ENCODE measurements around the gene SHC2. TPM values are rescaled to one million over a fixed set of nuclear protein-coding genes. Genes with fewer than 3 reads are reported as not detected.

SHC2 gene
- total and polyA plus RNA-seq, 2 experiments from 2014 or later, result 50.8 to 111 TPM

DNA sequence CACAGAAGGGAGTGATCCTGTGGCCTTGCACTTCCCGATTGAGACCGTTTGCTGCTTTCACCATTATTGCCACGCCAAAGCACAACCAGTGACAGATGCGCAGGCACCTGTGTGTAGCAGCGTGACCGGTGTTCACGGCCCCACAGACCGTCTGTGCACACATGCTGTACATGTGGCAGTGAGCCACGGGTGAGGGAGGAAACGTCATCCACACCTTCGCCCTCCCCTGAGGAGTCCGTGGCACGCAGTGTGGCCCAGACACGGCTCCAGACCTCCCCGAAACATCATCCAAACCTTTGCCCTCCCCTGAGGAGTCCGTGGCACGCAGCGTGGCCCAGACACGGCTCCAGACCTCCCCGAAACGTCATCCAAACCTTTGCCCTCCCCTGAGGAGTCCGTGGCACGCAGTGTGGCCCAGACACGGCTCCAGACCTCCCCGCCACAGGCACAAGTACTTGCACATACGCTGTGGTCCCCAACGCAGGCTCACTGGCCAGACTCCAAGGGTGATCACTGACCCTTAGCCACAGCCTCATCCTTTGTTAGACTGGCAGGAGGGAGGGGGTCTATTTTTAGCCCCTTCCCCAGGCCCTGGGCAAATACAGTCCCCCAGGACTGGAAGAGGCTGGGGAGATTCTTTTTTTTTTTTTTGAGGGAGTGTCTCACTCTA lies 7.9 kb upstream of the SHC2 start:
- H2AFZ ChIP-seq, result no peak overlapping the region
- TF ChIP-seq EZH2phosphoT487 (IDR thresholded peaks at IDR 0.05; ENCODE audit: low read depth, severe bottlenecking, unreplicated experiment) (no peak), EZH2 (IDR thresholded peaks at IDR 0.05; ENCODE audit: borderline replicate concordance) (no peak)
- TF ChIP-seq, protein P1, sequence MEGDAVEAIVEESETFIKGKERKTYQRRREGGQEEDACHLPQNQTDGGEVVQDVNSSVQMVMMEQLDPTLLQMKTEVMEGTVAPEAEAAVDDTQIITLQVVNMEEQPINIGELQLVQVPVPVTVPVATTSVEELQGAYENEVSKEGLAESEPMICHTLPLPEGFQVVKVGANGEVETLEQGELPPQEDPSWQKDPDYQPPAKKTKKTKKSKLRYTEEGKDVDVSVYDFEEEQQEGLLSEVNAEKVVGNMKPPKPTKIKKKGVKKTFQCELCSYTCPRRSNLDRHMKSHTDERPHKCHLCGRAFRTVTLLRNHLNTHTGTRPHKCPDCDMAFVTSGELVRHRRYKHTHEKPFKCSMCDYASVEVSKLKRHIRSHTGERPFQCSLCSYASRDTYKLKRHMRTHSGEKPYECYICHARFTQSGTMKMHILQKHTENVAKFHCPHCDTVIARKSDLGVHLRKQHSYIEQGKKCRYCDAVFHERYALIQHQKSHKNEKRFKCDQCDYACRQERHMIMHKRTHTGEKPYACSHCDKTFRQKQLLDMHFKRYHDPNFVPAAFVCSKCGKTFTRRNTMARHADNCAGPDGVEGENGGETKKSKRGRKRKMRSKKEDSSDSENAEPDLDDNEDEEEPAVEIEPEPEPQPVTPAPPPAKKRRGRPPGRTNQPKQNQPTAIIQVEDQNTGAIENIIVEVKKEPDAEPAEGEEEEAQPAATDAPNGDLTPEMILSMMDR (IDR thresholded peaks at IDR 0.05; ENCODE audit: poor library complexity), result no peak
- no peaks in the 10 kb centered on the region for H3K36me3 ChIP-seq (replicated peaks; ENCODE audit: insufficient read depth, low read depth)
- no peak overlapping the region for H3K27ac ChIP-seq
- no peak overlapping the region for H3K4me2 ChIP-seq
- H3K27me3 ChIP-seq, result no peaks in the 10 kb centered on the region
- H4K20me1 ChIP-seq (ENCODE audit: insufficient read depth, poor library complexity, severe bottlenecking), result no peaks in the 10 kb centered on the region
- H3K4me3 ChIP-seq, result no peak overlapping the region
- H3K9me2 ChIP-seq (replicated peaks; ENCODE audit: insufficient read depth), result no peaks in the 10 kb centered on the region
- H3K9me3 ChIP-seq (ENCODE audit: low read depth), result no peaks in the 10 kb centered on the region
- DNase-seq (ENCODE audit: low spot score), result no peak
- no peaks in the 10 kb centered on the region for H3K4me1 ChIP-seq (ENCODE audit: insufficient read depth)
- 90% methylated on average over 27 of the region's 27 CpGs for WGBS (ENCODE audit: low lambda C conversion rate, missing lambda C conversion rate)
- no peaks in the 10 kb centered on the region for H3K79me2 ChIP-seq

DNA sequence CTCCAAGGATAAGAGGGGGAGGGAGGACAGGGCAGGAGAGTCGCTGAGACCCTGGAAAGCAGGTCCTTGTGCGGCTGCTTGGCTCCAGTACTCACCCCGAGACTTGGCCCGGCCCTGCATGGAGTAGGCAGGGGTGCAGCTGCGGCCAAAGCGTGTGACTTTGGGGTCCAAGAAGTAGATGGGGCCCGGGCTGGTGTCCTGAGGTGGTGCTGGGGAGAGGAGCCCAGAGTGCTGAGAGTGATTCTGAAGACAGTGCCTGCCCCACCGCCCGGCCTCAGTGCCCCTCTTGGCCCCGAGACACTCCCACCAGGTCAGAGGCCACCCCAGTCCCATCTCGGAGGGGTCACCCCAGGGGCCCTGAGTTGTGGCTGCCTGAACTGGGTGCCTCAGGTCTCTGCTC lies 6.7 kb upstream of the SHC2 start:
- no peaks in the 10 kb centered on the region for H3K4me1 ChIP-seq (ENCODE audit: insufficient read depth)
- no peaks in the 10 kb centered on the region for H3K9me3 ChIP-seq (ENCODE audit: low read depth)
- H3K27me3 ChIP-seq, result no peaks in the 10 kb centered on the region
- 92% methylated on average over 11 of the region's 11 CpGs for WGBS (ENCODE audit: low lambda C conversion rate, missing lambda C conversion rate)
- H4K20me1 ChIP-seq (ENCODE audit: insufficient read depth, poor library complexity, severe bottlenecking), result no peaks in the 10 kb centered on the region
- no peak for DNase-seq (ENCODE audit: low spot score)
- no peaks in the 10 kb centered on the region for H3K36me3 ChIP-seq (replicated peaks; ENCODE audit: insufficient read depth, low read depth)
- no peak overlapping the region for H2AFZ ChIP-seq
- no peak overlapping the region for H3K27ac ChIP-seq
- H3K4me3 ChIP-seq, result no peak overlapping the region
- H3K9me2 ChIP-seq (replicated peaks; ENCODE audit: insufficient read depth), result no peaks in the 10 kb centered on the region
- TF ChIP-seq EZH2phosphoT487 (IDR thresholded peaks at IDR 0.05; ENCODE audit: low read depth, severe bottlenecking, unreplicated experiment), result no peak
- no peak for TF ChIP-seq EZH2 (IDR thresholded peaks at IDR 0.05; ENCODE audit: borderline replicate concordance)
- TF ChIP-seq, protein P1 (IDR thresholded peaks at IDR 0.05; ENCODE audit: poor library complexity), result no peak
- H3K4me2 ChIP-seq, result no peak overlapping the region
- no peaks in the 10 kb centered on the region for H3K79me2 ChIP-seq

GRCh38 chr19:465056-465816 lies 4.4 kb upstream of the SHC2 start:
- TF ChIP-seq EZH2phosphoT487 (IDR thresholded peaks at IDR 0.05; ENCODE audit: low read depth, severe bottlenecking, unreplicated experiment) (no peak), EZH2 (IDR thresholded peaks at IDR 0.05; ENCODE audit: borderline replicate concordance) (no peak)
- TF ChIP-seq, protein P1 (IDR thresholded peaks at IDR 0.05; ENCODE audit: poor library complexity), result no peak
- 100% methylated on average over 1 of the region's 3 CpGs for WGBS (ENCODE audit: low lambda C conversion rate, missing lambda C conversion rate)
- H3K27ac ChIP-seq, result no peak overlapping the region

More at GRCh38 chr19:465056-465816, 4.4 kb upstream of the SHC2 start:
- H4K20me1 ChIP-seq (ENCODE audit: insufficient read depth, poor library complexity, severe bottlenecking), result no peaks in the 10 kb centered on the region
- H3K27me3 ChIP-seq, result no peaks in the 10 kb centered on the region
- H3K36me3 ChIP-seq (replicated peaks; ENCODE audit: insufficient read depth, low read depth), result no peaks in the 10 kb centered on the region
- H3K79me2 ChIP-seq, result no peaks in the 10 kb centered on the region
- no peak for DNase-seq (ENCODE audit: low spot score)
- H3K4me2 ChIP-seq, result no peak overlapping the region
- H3K9me2 ChIP-seq (replicated peaks; ENCODE audit: insufficient read depth), result no peaks in the 10 kb centered on the region
- no peak overlapping the region for H2AFZ ChIP-seq
- H3K4me3 ChIP-seq, result no peak overlapping the region
- H3K9me3 ChIP-seq (ENCODE audit: low read depth), result no peaks in the 10 kb centered on the region
- peaks cover 7% of the 10 kb centered on the region for H3K4me1 ChIP-seq (ENCODE audit: insufficient read depth)

All from hepatocyte (in vitro differentiated cells).